Thymus (tissue), 11 donors: ENCODE measurements around the gene KRTAP12-4. TPM values are rescaled to one million over a fixed set of nuclear protein-coding genes. Genes with fewer than 3 reads are reported as not detected.
"Not testable (repeated sequence)": the region's sequence is repeated elsewhere in the genome, so short reads cannot be mapped to it uniquely, and the experiment has no call there.

Experiments used
- DNase-seq, 9 donors: peaks; one replicate each; pipeline ENCODE4 v3.0.0-alpha.2; 2013; ENCODE audit warnings: low spot score in 9 of 9, low read depth in 6 of 9, missing footprints in 1 of 9
- H3K27ac ChIP-seq, 2 donors: one replicate each; pipeline ENCODE4 v1.5.1; 2013; ENCODE audit warnings: control low read depth in 1 of 2, low read depth in 1 of 2, low read length in 1 of 2, mild to moderate bottlenecking in 1 of 2, moderate library complexity in 1 of 2
- H3K27me3 ChIP-seq, 2 donors: one replicate each; pipeline ENCODE4 v1.5.1; 2013; ENCODE audit warnings: low read length in 1 of 2; ENCODE audit not compliant: control insufficient read depth in 2 of 2, insufficient read depth in 1 of 2
- H3K36me3 ChIP-seq, 2 donors: one replicate each; pipeline ENCODE4 v1.5.1; 2013; ENCODE audit warnings: low read length in 1 of 2, mild to moderate bottlenecking in 1 of 2, moderate library complexity in 1 of 2; ENCODE audit not compliant: control insufficient read depth in 2 of 2, insufficient read depth in 2 of 2
- H3K4me1 ChIP-seq, 2 donors: one replicate each; pipeline ENCODE4 v1.5.1; 2013; ENCODE audit warnings: low read length in 2 of 2; ENCODE audit not compliant: control insufficient read depth in 2 of 2, insufficient read depth in 2 of 2
- H3K4me3 ChIP-seq, 2 donors: one replicate each; pipeline ENCODE4 v1.5.1; 2013; ENCODE audit warnings: low read length in 2 of 2, control low read depth in 1 of 2, mild to moderate bottlenecking in 1 of 2
- H3K9me3 ChIP-seq, 2 donors: one replicate each; pipeline ENCODE4 v1.5.1; 2013; ENCODE audit warnings: low read length in 1 of 2, mild to moderate bottlenecking in 1 of 2; ENCODE audit not compliant: control insufficient read depth in 2 of 2, insufficient read depth in 1 of 2
- WGBS: extraction: QIAGEN DNeasy Blood & Tissue Kit; methylation state at CpG from one replicate; pipeline ENCODE4 v1.1.7; 2013; 5-methylcytosine and 5-hydroxymethylcytosine counted together
- polyA plus RNA-seq: library from polyadenylated mRNA; stranded (reverse); fragments of 200-250 nt; gene quantifications from one replicate; pipeline ENCODE4 v1.2.3, GENCODE V29; 2013
- total RNA-seq: library from RNA; stranded (reverse); fragments of 120-200 nt; gene quantifications from one replicate; pipeline ENCODE4 v1.2.4, GENCODE V29; 2013
- donor health status: healthy.

Gene KRTAP12-4
- total and polyA plus RNA-seq, 2 donors: not detected

- H3K36me3 ChIP-seq, DNase-seq, H3K27me3 ChIP-seq, H3K27ac ChIP-seq, H3K4me1 ChIP-seq, H3K4me3 ChIP-seq, H3K9me3 ChIP-seq: not testable (repeated sequence)
- WGBS: 63% methylated on average over 7 of the region's 7 CpGs
Observed at GRCh38 chr21:44661567-44661966, 7.1 kb upstream of the KRTAP12-4 start.

- no peaks in the 10 kb centered on the region for H3K36me3 ChIP-seq
- 64% methylated on average over 11 of the region's 11 CpGs for WGBS
- no peak overlapping the region for H3K4me3 ChIP-seq
- no peak overlapping the region for H3K27ac ChIP-seq
- peaks cover 0 to 2% of the 10 kb centered on the region in 2 donors for H3K27me3 ChIP-seq
- H3K4me1 ChIP-seq: peaks cover 0 to 2% of the 10 kb centered on the region in 2 donors
- DNase-seq: no peak
- H3K9me3 ChIP-seq: peaks cover 0 to 19% of the 10 kb centered on the region in 2 donors
Observed at GRCh38 chr21:44658913-44659595, 4.6 kb upstream of the KRTAP12-4 start.

GRCh38 chr21:44658541-44658910 is 4.1 kb upstream of the KRTAP12-4 start:
- 87% methylated on average over 5 of the region's 5 CpGs for WGBS
- no peaks in the 10 kb centered on the region for H3K36me3 ChIP-seq
- peaks cover 0 to 2% of the 10 kb centered on the region in 2 donors for H3K27me3 ChIP-seq
- no peak for DNase-seq
- no peak overlapping the region for H3K27ac ChIP-seq
- peaks cover 0 to 2% of the 10 kb centered on the region in 2 donors for H3K4me1 ChIP-seq
- H3K4me3 ChIP-seq: no peak overlapping the region
- H3K9me3 ChIP-seq: peaks cover 0 to 21% of the 10 kb centered on the region in 2 donors

- no peak within 1 kb of the TSS for H3K27ac ChIP-seq
- 73% methylated on average over 26 of the region's 26 CpGs for WGBS
- peaks cover 0 to 2% of the 10 kb centered on the region in 2 donors for H3K4me1 ChIP-seq
- peaks cover 1 to 21% of the 10 kb centered on the region in 2 donors for H3K9me3 ChIP-seq
- H3K27me3 ChIP-seq: peaks cover 0 to 2% of the 10 kb centered on the region in 2 donors
- H3K4me3 ChIP-seq: no peak within 1 kb of the TSS
- DNase-seq: peak in 1 of 9 donors; percentile 10
- H3K36me3 ChIP-seq: no peaks in the 10 kb centered on the region
Observed at GRCh38 chr21:44657635-44658540, 3.4 kb upstream of the KRTAP12-4 start, which contains the start of gene KRTAP12-3. TSS of gene KRTAP12-3 (plus strand) at chr21:44657932. CDS start at chr21:44657980, 48 bp downstream.

GRCh38 chr21:44656868-44657267 is 2.4 kb upstream of the KRTAP12-4 start:
- Histone ChIP-seq H3K4me3 (no peak overlapping the region), H3K36me3 (no peaks in the 10 kb centered on the region), H3K4me1 (peaks cover 0 to 2% of the 10 kb centered on the region in 2 donors), H3K27me3 (peaks cover 0 to 2% of the 10 kb centered on the region in 2 donors), H3K27ac (no peak overlapping the region), H3K9me3 (peaks cover 1 to 21% of the 10 kb centered on the region in 2 donors)
- WGBS: 95% methylated on average over 1 of the region's 1 CpG
- DNase-seq: no peak

GRCh38 chr21:44653656-44654575 is 543 bp downstream of the KRTAP12-4 start:
- no peak overlapping the region for H3K4me3 ChIP-seq
- peaks cover 0 to 2% of the 10 kb centered on the region in 2 donors for H3K27me3 ChIP-seq
- DNase-seq: no peak
- H3K4me1 ChIP-seq: peaks cover 0 to 2% of the 10 kb centered on the region in 2 donors
- peaks cover 1 to 19% of the 10 kb centered on the region in 2 donors for H3K9me3 ChIP-seq
- H3K27ac ChIP-seq: no peak overlapping the region
- WGBS: 87% methylated on average over 17 of the region's 17 CpGs
- H3K36me3 ChIP-seq: no peaks in the 10 kb centered on the region

GRCh38 chr21:44653123-44653522 is 1.3 kb downstream of the KRTAP12-4 start:
- Histone ChIP-seq H3K27me3 (peaks cover 0 to 2% of the 10 kb centered on the region in 2 donors), H3K4me3 (no peak overlapping the region), H3K4me1 (no peaks in the 10 kb centered on the region), H3K36me3 (no peaks in the 10 kb centered on the region), H3K27ac (no peak overlapping the region), H3K9me3 (peaks cover 1 to 19% of the 10 kb centered on the region in 2 donors)
- 81% methylated on average over 14 of the region's 14 CpGs for WGBS
- DNase-seq: no peak

- peaks cover 0 to 2% of the 10 kb centered on the region in 2 donors for H3K27me3 ChIP-seq
- H3K4me3 ChIP-seq: no peak overlapping the region
- WGBS: 96% methylated on average over 12 of the region's 12 CpGs
- no peaks in the 10 kb centered on the region for H3K4me1 ChIP-seq
- H3K36me3 ChIP-seq: no peaks in the 10 kb centered on the region
- H3K27ac ChIP-seq: no peak overlapping the region
- H3K9me3 ChIP-seq: peaks cover 1 to 13% of the 10 kb centered on the region in 2 donors
- no peak for DNase-seq
Observed at GRCh38 chr21:44650973-44651675, 3.3 kb downstream of the KRTAP12-4 start.
